AG10803 (cell line): Measurements from ENCODE around the gene LUM.

Experiments used
- DNase-seq: peaks from one replicate; pipeline ENCODE4 v3.0.0; 2010; ENCODE audit warnings: low read depth
- H3K4me3 ChIP-seq: 2 replicates; pipeline ENCODE4 v1.5.1; 2011; ENCODE audit warnings: mild to moderate bottlenecking, low read length, control low read depth
- CTCF ChIP-seq: conservative IDR thresholded peaks from 2 replicates; pipeline ENCODE4 v1.5.1; 2011; ENCODE audit warnings: mild to moderate bottlenecking, low read length, control low read depth, inconsistent platforms

LUM gene

GRCh38 chr12:91074851-91075250, 36.4 kb downstream of the LUM start:
- no peak for TF ChIP-seq CTCF
- DNase-seq, result no peak
- H3K4me3 ChIP-seq, result no peak overlapping the region

- TF ChIP-seq CTCF, result no peak
- H3K4me3 ChIP-seq, result no peak overlapping the region
- peak; percentile 25 for DNase-seq
These were observed 37.1 kb downstream of the LUM start for GRCh38 chr12:91074154-91074709.

- no peak overlapping the region for H3K4me3 ChIP-seq
- TF ChIP-seq CTCF, result no peak
- no peak for DNase-seq
These were observed 37.9 kb downstream of the LUM start for GRCh38 chr12:91073426-91073825.

GRCh38 chr12:91072931-91073330, 38.4 kb downstream of the LUM start:
- no peak overlapping the region for H3K4me3 ChIP-seq
- no peak for DNase-seq
- TF ChIP-seq CTCF, result no peak

GRCh38 chr12:91070936-91071335, 40.4 kb downstream of the LUM start:
- TF ChIP-seq CTCF, result no peak
- no peak for DNase-seq
- no peak overlapping the region for H3K4me3 ChIP-seq

GRCh38 chr12:91065396-91065795, 45.9 kb downstream of the LUM start:
- DNase-seq, result no peak
- H3K4me3 ChIP-seq, result no peak overlapping the region
- TF ChIP-seq CTCF, result no peak

GRCh38 chr12:91064640-91065039, 46.7 kb downstream of the LUM start:
- H3K4me3 ChIP-seq, result no peak overlapping the region
- DNase-seq, result no peak
- no peak for TF ChIP-seq CTCF
